Stimulated activated CD4-positive, alpha-beta T cell treated with anti-CD3 and anti-CD28 coated beads, Interleukin-1b, Interleukin-23, amount 100 ng/mL, for 1 hour (primary cell): ENCODE measurements around the gene AHRR.
"Not testable (repeated sequence)": the region's sequence is repeated elsewhere in the genome, so short reads cannot be mapped to it uniquely, and the experiment has no call there.

ENCODE experiments used
- DNase-seq, 2 donors: peaks; one replicate each; pipeline ENCODE4 v3.0.0-alpha.2; 2020; ENCODE audit warnings: low read depth in 2 of 2

The AHRR gene

GRCh38 chr5:378301-378891, 56.9 kb downstream of the AHRR start:
- DNase-seq, result no peak

- DNase-seq, result no peak
These were observed 57.6 kb downstream of the AHRR start for GRCh38 chr5:378976-379742.

- DNase-seq, result no peak
These were observed 59.3 kb downstream of the AHRR start for GRCh38 chr5:380701-381309.

- no peak for DNase-seq
These were observed 61.6 kb downstream of the AHRR start for GRCh38 chr5:383066-383465.

- DNase-seq, result no peak
These were observed 62.1 kb downstream of the AHRR start for GRCh38 chr5:383621-384020.

- not testable (repeated sequence) for DNase-seq
These were observed 63.1 kb downstream of the AHRR start for GRCh38 chr5:384576-384975.

- no peak for DNase-seq
These were observed 63.8 kb downstream of the AHRR start for GRCh38 chr5:385321-385720.

GRCh38 chr5:386432-387341, 65.2 kb downstream of the AHRR start:
- no peak for DNase-seq

GRCh38 chr5:387491-388265, 66.2 kb downstream of the AHRR start:
- DNase-seq, result no peak

GRCh38 chr5:388266-389196, 67.0 kb downstream of the AHRR start:
- no peak for DNase-seq

GRCh38 chr5:389197-389821, 67.8 kb downstream of the AHRR start:
- DNase-seq, result no peak

GRCh38 chr5:389891-390622, 68.5 kb downstream of the AHRR start:
- no peak for DNase-seq

- DNase-seq, result no peak
These were observed 69.3 kb downstream of the AHRR start for GRCh38 chr5:390623-391491.

- peak; percentile 23 to 59 for DNase-seq
These were observed 71.0 kb downstream of the AHRR start for GRCh38 chr5:392431-392988.

- no peak for DNase-seq
These were observed 72.3 kb downstream of the AHRR start for GRCh38 chr5:393846-394275.

GRCh38 chr5:394671-395155, 73.2 kb downstream of the AHRR start:
- no peak for DNase-seq

GRCh38 chr5:395156-395920, 73.8 kb downstream of the AHRR start:
- no peak for DNase-seq
